Erythroblast (primary cell): Measurements from ENCODE around the gene CCL18.
A peak's percentile ranks its signal among the peaks of the same experiment; 100 is the strongest.

Source experiments
- GATA1 ChIP-seq: IDR thresholded peaks from 2 replicates; pipeline ENCODE4 v1.6.1; 2011; ENCODE audit warnings: low read depth, mild to moderate bottlenecking, control low read depth, low read length, moderate library complexity
- POLR2A ChIP-seq: IDR thresholded peaks from 2 replicates; pipeline ENCODE4 v1.6.1; 2011; ENCODE audit warnings: mild to moderate bottlenecking, low read length

- TF ChIP-seq POLR2A, result peak; percentile 28
- no peak for TF ChIP-seq GATA1
These were observed 7.7 kb downstream of the CCL18 start for GRCh38 chr17:36071751-36072150.
